NCI-H1048 (cell line): ENCODE data around the gene ANXA1.

Source experiments
- DNase-seq: peaks from one replicate; lab custom pipeline; 2025; lab: John Stamatoyannopoulos, UW

The ANXA1 gene

GRCh38 chr9:73151653-73152542 is at the start of gene ANXA1:
Gene ANXA1 (plus strand): TSS chr9:73151865. CDS start chr9:73158536, 6,671 bp downstream.
- DNase-seq: peak; percentile 63

GRCh38 chr9:73104342-73104741 is 47.3 kb upstream of the ANXA1 start:
- no peak for DNase-seq

GRCh38 chr9:73104921-73105320 is 46.7 kb upstream of the ANXA1 start:
- DNase-seq: no peak

GRCh38 chr9:73107489-73108069 is 44.1 kb upstream of the ANXA1 start:
- DNase-seq: peak; percentile 47

- no peak for DNase-seq
Observed at GRCh38 chr9:73114058-73114457, 37.6 kb upstream of the ANXA1 start.

GRCh38 chr9:73114958-73115357 is 36.7 kb upstream of the ANXA1 start:
- DNase-seq: no peak

GRCh38 chr9:73116031-73116430 is 35.6 kb upstream of the ANXA1 start:
- DNase-seq: no peak

- DNase-seq: no peak
Observed at GRCh38 chr9:73116880-73117279, 34.8 kb upstream of the ANXA1 start.

GRCh38 chr9:73118286-73118685 is 33.4 kb upstream of the ANXA1 start:
- DNase-seq: no peak

GRCh38 chr9:73118898-73119554 is 32.6 kb upstream of the ANXA1 start:
- DNase-seq: peak; percentile 4

- no peak for DNase-seq
Observed at GRCh38 chr9:73121375-73121935, 30.2 kb upstream of the ANXA1 start.

- no peak for DNase-seq
Observed at GRCh38 chr9:73125651-73126050, 26.0 kb upstream of the ANXA1 start.

GRCh38 chr9:73129941-73130685 is 21.6 kb upstream of the ANXA1 start:
- DNase-seq: no peak

- no peak for DNase-seq
Observed at GRCh38 chr9:73131461-73131860, 20.2 kb upstream of the ANXA1 start.

GRCh38 chr9:73132034-73132776 is 19.5 kb upstream of the ANXA1 start:
- peak; percentile 81 for DNase-seq

GRCh38 chr9:73133022-73133651 is 18.5 kb upstream of the ANXA1 start:
- DNase-seq: no peak

GRCh38 chr9:73133921-73134407 is 17.7 kb upstream of the ANXA1 start:
- DNase-seq: peak; percentile 95

GRCh38 chr9:73135394-73135793 is 16.3 kb upstream of the ANXA1 start:
- no peak for DNase-seq

- DNase-seq: no peak
Observed at GRCh38 chr9:73137286-73137899, 14.3 kb upstream of the ANXA1 start.

GRCh38 chr9:73137914-73138313 is 13.8 kb upstream of the ANXA1 start:
- DNase-seq: no peak
